ENCODE results near the gene TSPAN33. TPM values are rescaled to one million over a fixed set of nuclear protein-coding genes. Genes with fewer than 3 reads are reported as not detected.
A peak's percentile ranks its signal among the peaks of the same experiment; 100 is the strongest.
"Not testable (repeated sequence)": the region's sequence is repeated elsewhere in the genome, so short reads cannot be mapped to it uniquely, and the experiment has no call there.

TSPAN33 gene
- total RNA-seq, 1 donor from 2014 or later: 6.2 TPM

GRCh38 chr7:129118182-129118581 is 26.3 kb upstream of the TSPAN33 start:
- no peaks in the 10 kb centered on the region for H3K36me3 ChIP-seq
- H3K27me3 ChIP-seq: peaks cover 14% of the 10 kb centered on the region
- no peak overlapping the region for H3K27ac ChIP-seq
- H3K4me1 ChIP-seq: no peaks in the 10 kb centered on the region
- H3K4me3 ChIP-seq: no peak overlapping the region
- peaks cover 6% of the 10 kb centered on the region for H3K9me3 ChIP-seq
- ATAC-seq: no peak
- TF ChIP-seq, protein P1, sequence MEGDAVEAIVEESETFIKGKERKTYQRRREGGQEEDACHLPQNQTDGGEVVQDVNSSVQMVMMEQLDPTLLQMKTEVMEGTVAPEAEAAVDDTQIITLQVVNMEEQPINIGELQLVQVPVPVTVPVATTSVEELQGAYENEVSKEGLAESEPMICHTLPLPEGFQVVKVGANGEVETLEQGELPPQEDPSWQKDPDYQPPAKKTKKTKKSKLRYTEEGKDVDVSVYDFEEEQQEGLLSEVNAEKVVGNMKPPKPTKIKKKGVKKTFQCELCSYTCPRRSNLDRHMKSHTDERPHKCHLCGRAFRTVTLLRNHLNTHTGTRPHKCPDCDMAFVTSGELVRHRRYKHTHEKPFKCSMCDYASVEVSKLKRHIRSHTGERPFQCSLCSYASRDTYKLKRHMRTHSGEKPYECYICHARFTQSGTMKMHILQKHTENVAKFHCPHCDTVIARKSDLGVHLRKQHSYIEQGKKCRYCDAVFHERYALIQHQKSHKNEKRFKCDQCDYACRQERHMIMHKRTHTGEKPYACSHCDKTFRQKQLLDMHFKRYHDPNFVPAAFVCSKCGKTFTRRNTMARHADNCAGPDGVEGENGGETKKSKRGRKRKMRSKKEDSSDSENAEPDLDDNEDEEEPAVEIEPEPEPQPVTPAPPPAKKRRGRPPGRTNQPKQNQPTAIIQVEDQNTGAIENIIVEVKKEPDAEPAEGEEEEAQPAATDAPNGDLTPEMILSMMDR (IDR thresholded peaks at IDR 0.05): no peak
- intact Hi-C loops (cut with DNase I): no loop called here
- DNase-seq: no peak

GRCh38 chr7:129118976-129119375 is 25.5 kb upstream of the TSPAN33 start:
- Histone ChIP-seq H3K36me3 (no peaks in the 10 kb centered on the region), H3K9me3 (peaks cover 6% of the 10 kb centered on the region), H3K4me1 (no peaks in the 10 kb centered on the region), H3K27ac (no peak overlapping the region), H3K27me3 (peaks cover 10% of the 10 kb centered on the region), H3K4me3 (no peak overlapping the region)
- DNase-seq (no peak), ATAC-seq (no peak)
- TF ChIP-seq, protein P1 (IDR thresholded peaks at IDR 0.05): no peak
- intact Hi-C loops (cut with DNase I): no loop called here

DNA sequence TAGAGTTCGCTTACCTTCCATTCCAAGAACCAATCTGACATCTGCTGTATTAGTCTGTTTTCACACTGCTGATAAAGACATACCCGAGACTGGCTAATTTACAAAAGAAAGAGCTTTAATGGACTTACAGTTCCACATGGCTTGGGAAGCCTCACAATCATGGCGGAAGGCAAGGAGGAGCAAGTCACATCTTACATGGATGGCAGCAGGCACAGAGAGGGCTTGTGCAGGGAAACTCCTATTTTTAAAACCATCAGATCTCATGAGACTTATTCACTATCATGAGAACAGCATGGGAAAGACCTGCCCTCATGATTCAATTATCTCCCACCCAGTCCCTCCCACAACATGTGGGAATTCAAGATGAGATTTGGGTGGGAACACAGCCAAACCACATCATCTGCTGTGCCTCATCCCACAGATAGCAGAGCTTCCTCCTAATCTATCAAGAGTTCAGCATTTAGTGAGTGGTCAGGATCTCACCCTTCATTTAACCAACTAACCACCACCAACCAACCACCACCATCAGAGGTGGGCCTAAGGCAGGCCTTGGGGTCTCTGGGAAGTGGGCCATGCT is 22.9 kb upstream of the TSPAN33 start:
- H3K36me3 ChIP-seq; H3K4me3 ChIP-seq; H3K4me1 ChIP-seq; intact Hi-C loops (cut with DNase I); ATAC-seq; H3K27me3 ChIP-seq; H3K27ac ChIP-seq; H3K9me3 ChIP-seq; DNase-seq: not testable (repeated sequence)

DNA sequence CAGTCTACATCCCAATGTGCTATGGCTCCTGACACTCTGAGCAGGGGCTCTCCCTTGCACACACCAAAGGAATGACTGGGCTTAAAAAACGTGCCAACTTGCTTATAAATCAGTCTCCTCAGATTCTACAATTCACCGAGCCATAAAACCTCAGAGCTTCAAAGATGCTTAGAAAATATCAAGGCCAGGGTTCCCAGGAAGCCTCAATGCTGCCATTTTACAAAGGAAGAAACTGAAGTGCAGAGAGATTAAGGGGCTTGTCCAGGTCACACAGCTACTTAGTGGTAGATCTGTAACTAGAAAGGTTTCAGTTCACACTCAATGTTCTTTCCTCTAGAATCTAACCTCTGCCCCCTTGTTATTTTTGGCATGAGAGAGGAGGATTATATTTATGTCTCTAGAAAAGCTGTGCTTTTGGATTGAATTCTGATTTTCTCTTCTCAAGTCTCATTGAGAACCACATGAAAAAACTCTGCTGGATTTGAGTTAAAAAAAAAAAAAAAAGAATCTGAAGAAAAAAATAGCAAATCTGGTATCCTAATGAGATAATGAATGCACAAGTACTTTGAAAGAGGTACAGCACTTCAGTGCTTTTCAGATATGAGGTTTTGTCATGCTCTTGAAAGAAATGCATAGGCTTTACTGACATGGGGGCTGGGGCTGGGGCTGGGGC is 22.3 kb upstream of the TSPAN33 start:
- Histone ChIP-seq H3K4me1 (no peaks in the 10 kb centered on the region), H3K4me3 (no peak overlapping the region), H3K36me3 (no peaks in the 10 kb centered on the region), H3K27ac (no peak overlapping the region), H3K9me3 (peaks cover 6% of the 10 kb centered on the region), H3K27me3 (peaks cover 8% of the 10 kb centered on the region)
- intact Hi-C loops (cut with DNase I): no loop called here
- no peak for ATAC-seq
- no peak for DNase-seq
- TF ChIP-seq, protein P1 (IDR thresholded peaks at IDR 0.05): no peak

DNA sequence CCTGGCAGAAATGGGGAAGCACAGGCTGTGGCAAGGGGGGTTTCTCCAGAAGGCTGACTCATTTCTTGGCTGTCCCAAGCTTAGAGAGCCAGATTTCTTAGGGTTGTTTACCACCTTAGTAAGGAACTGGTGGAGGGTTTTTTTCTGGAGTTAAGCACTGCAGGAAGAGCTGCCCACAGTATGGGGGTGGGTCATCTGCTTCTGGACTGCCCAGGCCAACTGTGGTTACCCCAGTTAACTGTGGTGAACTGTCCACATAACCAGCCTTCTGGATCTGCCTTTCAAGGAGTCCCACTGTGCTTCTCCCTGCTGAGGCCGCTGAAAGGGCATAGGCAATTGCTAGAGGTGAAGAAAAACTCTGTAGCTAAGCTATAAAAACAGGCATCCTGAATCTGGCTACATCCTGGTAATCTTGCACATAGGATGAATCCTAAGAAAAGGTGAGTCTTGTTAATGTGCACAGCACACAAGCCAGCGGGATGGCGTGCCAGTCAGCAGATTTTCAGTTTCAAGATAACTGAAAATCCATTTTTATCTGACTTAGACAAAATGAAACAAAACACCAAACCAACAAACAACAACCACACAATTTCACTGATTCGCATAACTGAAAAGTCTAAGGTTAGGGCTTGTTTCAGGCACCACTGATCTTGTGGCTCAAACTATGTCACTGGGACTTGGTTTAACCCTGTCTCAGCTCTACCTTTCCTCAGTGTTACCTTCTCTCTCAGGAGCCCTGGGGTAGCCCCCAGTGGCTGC is 21.6 kb upstream of the TSPAN33 start:
- intact Hi-C loops (cut with DNase I): no loop called here
- Histone ChIP-seq H3K4me1 (no peaks in the 10 kb centered on the region), H3K9me3 (peaks cover 6% of the 10 kb centered on the region), H3K27me3 (peaks cover 8% of the 10 kb centered on the region), H3K36me3 (no peaks in the 10 kb centered on the region), H3K4me3 (no peak overlapping the region), H3K27ac (no peak overlapping the region)
- ATAC-seq (peak; percentile 53), DNase-seq (no peak)
- TF ChIP-seq, protein P1 (IDR thresholded peaks at IDR 0.05): no peak

DNA sequence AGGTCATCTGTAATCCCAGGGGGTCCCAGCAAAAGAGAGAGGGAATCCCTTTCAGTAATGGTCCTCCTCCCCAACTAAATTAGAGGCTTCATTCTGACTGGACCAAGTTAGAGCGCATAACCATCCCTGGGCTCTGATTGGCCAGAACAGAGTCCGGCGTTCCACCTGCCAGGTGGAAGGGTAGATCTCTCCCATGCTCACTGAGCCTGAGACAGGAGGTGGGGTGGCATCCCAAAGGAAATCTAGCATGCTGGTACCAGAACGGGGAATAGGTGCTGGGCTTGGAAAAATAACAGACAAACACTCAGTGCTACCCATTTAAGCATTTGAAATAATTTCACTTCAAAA is 21.0 kb upstream of the TSPAN33 start:
- DNase-seq (no peak), ATAC-seq (no peak)
- peaks cover 8% of the 10 kb centered on the region for H3K27me3 ChIP-seq
- no peaks in the 10 kb centered on the region for H3K36me3 ChIP-seq
- no peak overlapping the region for H3K4me3 ChIP-seq
- H3K4me1 ChIP-seq: no peaks in the 10 kb centered on the region
- no peak overlapping the region for H3K27ac ChIP-seq
- intact Hi-C loops (cut with DNase I): no loop called here
- TF ChIP-seq, protein P1 (IDR thresholded peaks at IDR 0.05): no peak
- peaks cover 6% of the 10 kb centered on the region for H3K9me3 ChIP-seq
